Vagina (tissue), 2 donors: ENCODE data around the gene MLH3. TPM values are rescaled to one million over a fixed set of nuclear protein-coding genes. Genes with fewer than 3 reads are reported as not detected.
A peak's percentile ranks its signal among the peaks of the same experiment; 100 is the strongest.

ENCODE experiments used
- DNase-seq, 2 donors: peaks; one replicate each; pipeline ENCODE4 v3.0.0-alpha.2; 2017; ENCODE audit errors: extremely low spot score in 2 of 2
- H3K27ac ChIP-seq: fragments of 200-600 bp; sonication (generic); one replicate; pipeline ENCODE4 v1.5.1; 2019
- H3K27me3 ChIP-seq: fragments of 200-600 bp; sonication (generic); one replicate; pipeline ENCODE4 v1.5.1; 2019
- H3K36me3 ChIP-seq, 2 donors: fragments of 200-600 bp; sonication (generic); one replicate each; pipeline ENCODE4 v1.5.1; 2017 to 2019
- H3K4me1 ChIP-seq: fragments of 200-600 bp; sonication (generic); one replicate; pipeline ENCODE4 v1.5.1; 2019
- H3K4me3 ChIP-seq, 2 donors: fragments of 200-600 bp; sonication (generic); 1 replicate in 1 of 2; 2 replicates in 1 of 2; pipeline ENCODE4 v1.5.1; 2016 to 2019
- H3K9me3 ChIP-seq: fragments of 200-600 bp; sonication (generic); one replicate; pipeline ENCODE4 v1.5.1; 2019
- CTCF ChIP-seq, 3 experiments: fragments of 450-650 bp in 2 of 3; fragments of 200-600 bp in 1 of 3; sonication (generic) in 1 of 3; IDR thresholded peaks; one replicate each; pipeline ENCODE4 v1.5.1; 2017 to 2019; ENCODE audit warnings: antibody characterized with exemption in 3 of 3, mild to moderate bottlenecking in 2 of 3, moderate library complexity in 2 of 3
- POLR2A ChIP-seq, 2 donors: fragments of 450-650 bp; IDR thresholded peaks; one replicate each; pipeline ENCODE4 v1.6.1; 2017; ENCODE audit warnings: antibody characterized with exemption in 2 of 2, mild to moderate bottlenecking in 2 of 2, moderate library complexity in 2 of 2
- POLR2AphosphoS5 ChIP-seq, 2 donors: sonication (generic); formaldehyde crosslinking; IDR thresholded peaks; one replicate each; pipeline ENCODE4 v1.9.0; 2017; ENCODE audit warnings: antibody characterized with exemption in 2 of 2, mild to moderate bottlenecking in 2 of 2, low read depth in 1 of 2; ENCODE audit not compliant: insufficient read depth in 1 of 2
- intact Hi-C: fragments of 100-400 bp; cut with DNase I; formaldehyde crosslinking; loops from one replicate; pipeline ENCODE4 v1.15.1; 2023
- total RNA-seq: library from RNA; depleted of rRNA; stranded (reverse); fragments of >200 nt; gene quantifications from one replicate; pipeline ENCODE4 v1.2.3, GENCODE V29; 2016

The MLH3 gene
- 32.9 TPM for total RNA-seq

GRCh38 chr14:75050852-75051555, at the start of gene MLH3:
Gene MLH3 (minus strand): TSS chr14:75051467. CDS start chr14:75049655, 1,812 bp downstream.
- peaks cover 40% of the 10 kb centered on the region for H3K4me1 ChIP-seq
- H3K36me3 ChIP-seq, result no peaks in the 10 kb centered on the region
- no peak for DNase-seq
- H3K27me3 ChIP-seq, result no peaks in the 10 kb centered on the region
- no peaks in the 10 kb centered on the region for H3K9me3 ChIP-seq
- intact Hi-C loops, result no loop called here
- H3K4me3 ChIP-seq, result peak within 1 kb of the TSS; percentile 68
- TF ChIP-seq POLR2AphosphoS5 (IDR thresholded peaks at IDR 0.05; ENCODE audit: insufficient read depth in 1 of 2, low read depth in 1 of 2), result peak; percentile 89 to 91
- peak in 1 of 2 donors; percentile 42 for TF ChIP-seq POLR2A (IDR thresholded peaks at IDR 0.05)
- TF ChIP-seq CTCF (IDR thresholded peaks at IDR 0.05), result no peak
- H3K27ac ChIP-seq, result peak within 1 kb of the TSS; percentile 88

DNA sequence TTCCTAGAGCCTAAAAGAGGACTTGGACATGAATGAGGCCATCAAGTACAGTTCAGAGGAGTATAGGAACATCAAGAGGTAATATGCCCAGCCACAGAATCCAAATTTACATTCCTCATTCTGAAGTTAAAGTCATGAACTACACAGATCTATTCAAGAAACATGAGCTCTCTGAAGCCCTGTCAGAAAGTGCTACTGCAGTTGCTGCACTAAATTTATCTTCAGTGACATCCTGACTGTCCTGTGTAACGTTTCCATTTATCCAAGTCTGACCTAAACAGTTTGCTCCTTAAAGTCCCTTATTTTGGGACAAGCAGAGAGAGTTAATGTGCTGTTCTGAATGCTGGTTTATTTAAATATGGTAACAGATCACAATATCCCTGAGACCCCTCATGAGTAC, 47.4 kb upstream of the MLH3 start:
- H3K27me3 ChIP-seq, result no peaks in the 10 kb centered on the region
- H3K9me3 ChIP-seq, result no peaks in the 10 kb centered on the region
- TF ChIP-seq POLR2A (IDR thresholded peaks at IDR 0.05) (no peak), POLR2AphosphoS5 (IDR thresholded peaks at IDR 0.05; ENCODE audit: insufficient read depth in 1 of 2, low read depth in 1 of 2) (no peak), CTCF (IDR thresholded peaks at IDR 0.05) (no peak)
- no peaks in the 10 kb centered on the region for H3K4me1 ChIP-seq
- H3K36me3 ChIP-seq, result peaks cover 0 to 85% of the 10 kb centered on the region in 2 donors
- intact Hi-C loops, result no loop called here
- DNase-seq, result no peak
- no peak overlapping the region for H3K4me3 ChIP-seq
- H3K27ac ChIP-seq, result no peak overlapping the region

DNA sequence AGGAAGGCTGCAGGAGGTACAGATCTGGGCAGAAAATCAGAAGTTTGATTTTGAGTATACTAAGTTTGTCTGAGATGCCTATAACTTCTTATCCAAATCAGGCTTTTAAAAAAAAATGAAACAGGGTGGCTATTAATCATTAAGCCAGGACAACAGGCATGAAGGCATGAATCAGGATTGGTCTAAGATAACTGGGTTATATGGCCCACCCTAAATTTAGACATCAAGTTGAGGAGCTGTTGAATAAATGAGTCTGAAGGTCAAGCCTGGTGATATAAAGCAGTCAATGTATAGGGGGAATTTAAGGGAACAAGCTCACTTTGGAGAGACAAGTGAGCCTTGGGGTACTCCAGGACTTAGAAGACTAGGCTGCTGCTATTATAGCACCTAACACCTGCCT, 46.9 kb upstream of the MLH3 start:
- Histone ChIP-seq H3K36me3 (peaks cover 0 to 84% of the 10 kb centered on the region in 2 donors), H3K27ac (no peak overlapping the region), H3K4me1 (no peaks in the 10 kb centered on the region), H3K9me3 (no peaks in the 10 kb centered on the region), H3K4me3 (no peak overlapping the region), H3K27me3 (no peaks in the 10 kb centered on the region)
- intact Hi-C loops, result no loop called here
- no peak for TF ChIP-seq POLR2A (IDR thresholded peaks at IDR 0.05)
- TF ChIP-seq POLR2AphosphoS5 (IDR thresholded peaks at IDR 0.05; ENCODE audit: insufficient read depth in 1 of 2, low read depth in 1 of 2), result no peak
- no peak for TF ChIP-seq CTCF (IDR thresholded peaks at IDR 0.05)
- DNase-seq, result no peak

DNA sequence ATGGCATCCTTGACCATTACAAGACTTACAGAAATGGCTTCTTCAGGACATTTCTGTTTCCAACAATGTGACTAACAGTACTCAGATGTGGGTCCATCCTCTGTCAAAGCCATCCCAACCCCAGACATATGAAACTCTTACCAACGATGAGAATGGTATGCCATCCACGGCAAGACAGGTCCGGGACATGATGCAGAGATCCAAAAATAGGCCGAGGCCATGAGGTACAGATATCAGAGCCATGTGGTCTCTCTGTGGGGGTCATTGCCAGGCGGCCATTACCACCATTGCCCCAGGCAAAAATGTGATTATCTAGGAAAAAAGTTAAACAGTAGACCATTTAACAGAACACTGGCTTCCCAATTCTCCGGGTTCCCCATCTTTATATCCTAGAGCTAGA, 45.7 kb upstream of the MLH3 start:
- intact Hi-C loops, result no loop called here
- no peaks in the 10 kb centered on the region for H3K27me3 ChIP-seq
- no peaks in the 10 kb centered on the region for H3K9me3 ChIP-seq
- no peak overlapping the region for H3K27ac ChIP-seq
- no peaks in the 10 kb centered on the region for H3K4me1 ChIP-seq
- H3K36me3 ChIP-seq, result peaks cover 0 to 88% of the 10 kb centered on the region in 2 donors
- TF ChIP-seq CTCF (IDR thresholded peaks at IDR 0.05) (no peak), POLR2AphosphoS5 (IDR thresholded peaks at IDR 0.05; ENCODE audit: insufficient read depth in 1 of 2, low read depth in 1 of 2) (no peak), POLR2A (IDR thresholded peaks at IDR 0.05) (no peak)
- DNase-seq, result no peak
- H3K4me3 ChIP-seq, result no peak overlapping the region

DNA sequence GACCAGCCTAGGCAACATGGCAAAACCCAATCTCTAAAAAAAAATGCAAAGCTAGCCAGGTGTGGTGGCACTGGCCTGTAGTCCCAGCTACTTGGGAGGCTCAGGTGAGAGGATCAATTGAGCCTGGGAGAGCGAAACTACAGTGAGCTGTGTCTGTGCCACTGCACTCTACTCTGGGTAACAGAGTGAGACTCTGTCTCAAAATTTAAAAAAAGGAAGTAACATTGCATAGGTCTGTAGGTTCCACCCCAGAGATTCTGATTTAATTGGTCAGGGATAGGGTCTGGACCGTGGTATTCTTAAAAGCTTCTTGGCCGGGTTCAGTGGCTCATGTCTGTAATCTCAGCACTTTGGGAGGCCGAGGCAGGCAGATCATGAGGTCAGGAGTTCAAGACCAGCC, 44.4 kb upstream of the MLH3 start:
- DNase-seq, result no peak
- TF ChIP-seq POLR2AphosphoS5 (IDR thresholded peaks at IDR 0.05; ENCODE audit: insufficient read depth in 1 of 2, low read depth in 1 of 2), result no peak
- no peak for TF ChIP-seq CTCF (IDR thresholded peaks at IDR 0.05)
- TF ChIP-seq POLR2A (IDR thresholded peaks at IDR 0.05), result no peak
- peaks cover 0 to 90% of the 10 kb centered on the region in 2 donors for H3K36me3 ChIP-seq
- no peaks in the 10 kb centered on the region for H3K27me3 ChIP-seq
- intact Hi-C loops, result no loop called here
- no peak overlapping the region for H3K4me3 ChIP-seq
- no peaks in the 10 kb centered on the region for H3K9me3 ChIP-seq
- no peaks in the 10 kb centered on the region for H3K4me1 ChIP-seq
- no peak overlapping the region for H3K27ac ChIP-seq
